Cardiac muscle cell (in vitro differentiated cells and primary cell): Measurements from ENCODE around the gene ABCF3. TPM values are rescaled to one million over a fixed set of nuclear protein-coding genes. Genes with fewer than 3 reads are reported as not detected.

Source experiments
- DNase-seq, 2 donors: peaks; one replicate each; pipeline versions ENCODE4 v3.0.0 to v3.0.0-alpha.2; 2010 to 2017; ENCODE audit warnings: low read depth in 1 of 2, low spot score in 1 of 2
- H3K27ac ChIP-seq: fragments of 200-600 bp; sonication (generic); 2 replicates; pipeline ENCODE4 v1.5.1; 2016
- H3K27me3 ChIP-seq: fragments of 200-600 bp; sonication (generic); 2 replicates; pipeline ENCODE4 v1.6.0; 2016; ENCODE audit warnings: control low read depth
- H3K36me3 ChIP-seq: fragments of 200-600 bp; sonication (generic); 2 replicates; pipeline ENCODE4 v1.5.1; 2016; ENCODE audit warnings: control low read depth
- H3K4me1 ChIP-seq: fragments of 200-600 bp; sonication (generic); 2 replicates; pipeline ENCODE4 v1.8.1; 2017; ENCODE audit warnings: low read depth, mild to moderate bottlenecking, mixed run types
- H3K4me3 ChIP-seq: fragments of 200-600 bp; sonication (generic); 2 replicates; pipeline ENCODE4 v1.5.1; 2016; ENCODE audit warnings: mild to moderate bottlenecking
- H3K9me3 ChIP-seq: fragments of 200-600 bp; sonication (generic); 2 replicates; pipeline ENCODE4 v1.5.1; 2017; ENCODE audit warnings: low read depth, mild to moderate bottlenecking, control low read depth
- polyA plus RNA-seq: library from polyadenylated mRNA; unstranded; fragments of >200 nt; fragmentation: Nextera tagmentation; extraction: Ambion mirVana; gene quantifications from 2 replicates; pipeline ENCODE4 v1.2.1, GENCODE V29; 2016
- total RNA-seq: library from RNA; depleted of rRNA; stranded (reverse); fragments of >200 nt; gene quantifications from 2 replicates; pipeline ENCODE4 v1.2.3, GENCODE V29; 2016
- TF ChIP-seq, protein P1 (sequence below): IDR thresholded peaks from 2 replicates; pipeline ENCODE4 v1.5.1; 2012; ENCODE audit warnings: low read depth, mild to moderate bottlenecking, low read length

The ABCF3 gene
- total and polyA plus RNA-seq, 2 experiments from 2014 or later, result 50.2 to 74.4 TPM

DNA sequence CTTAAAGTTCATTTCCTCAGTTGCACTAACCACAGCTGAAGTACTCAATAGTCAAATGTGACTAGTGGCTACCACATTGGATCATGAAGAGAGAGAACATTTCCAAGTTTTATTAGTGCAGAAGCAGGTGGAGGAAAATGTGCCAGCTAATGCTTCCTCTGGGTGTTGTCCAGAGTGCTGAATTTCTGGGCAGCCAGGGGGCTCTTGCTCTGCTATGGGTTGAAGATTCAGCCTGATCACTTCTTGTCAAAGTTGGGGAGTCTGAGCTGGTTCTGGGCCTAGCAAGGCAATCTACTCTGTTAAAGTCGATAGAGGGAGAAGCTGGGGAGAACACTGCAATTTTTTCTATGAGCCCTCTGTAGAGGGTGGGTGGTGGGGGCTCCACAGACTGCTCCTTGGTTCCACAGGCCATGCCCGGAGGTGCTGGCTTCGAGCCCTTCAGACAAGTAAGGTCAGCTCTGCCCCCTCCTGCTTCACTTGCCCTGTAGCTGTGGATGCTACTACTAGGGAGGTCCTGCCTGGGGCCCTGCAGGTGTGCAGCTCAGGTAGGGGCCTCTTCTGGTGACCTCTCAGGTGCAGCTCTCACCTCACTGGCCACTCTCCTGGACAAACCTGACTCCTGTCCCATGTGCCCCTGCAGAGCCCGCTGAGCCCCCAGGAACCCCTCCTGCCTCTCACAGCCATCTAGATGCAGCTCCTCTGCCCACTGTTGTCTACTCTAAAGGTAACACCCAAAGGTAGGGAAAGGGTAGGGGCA, 54.6 kb downstream of the ABCF3 start:
- H3K9me3 ChIP-seq, result no peaks in the 10 kb centered on the region
- peaks cover 36% of the 10 kb centered on the region for H3K27me3 ChIP-seq
- no peaks in the 10 kb centered on the region for H3K4me1 ChIP-seq
- DNase-seq, result peak; percentile 47 to 71
- H3K4me3 ChIP-seq, result no peak overlapping the region
- peaks cover 11% of the 10 kb centered on the region for H3K36me3 ChIP-seq
- no peak overlapping the region for H3K27ac ChIP-seq
- TF ChIP-seq, protein P1, sequence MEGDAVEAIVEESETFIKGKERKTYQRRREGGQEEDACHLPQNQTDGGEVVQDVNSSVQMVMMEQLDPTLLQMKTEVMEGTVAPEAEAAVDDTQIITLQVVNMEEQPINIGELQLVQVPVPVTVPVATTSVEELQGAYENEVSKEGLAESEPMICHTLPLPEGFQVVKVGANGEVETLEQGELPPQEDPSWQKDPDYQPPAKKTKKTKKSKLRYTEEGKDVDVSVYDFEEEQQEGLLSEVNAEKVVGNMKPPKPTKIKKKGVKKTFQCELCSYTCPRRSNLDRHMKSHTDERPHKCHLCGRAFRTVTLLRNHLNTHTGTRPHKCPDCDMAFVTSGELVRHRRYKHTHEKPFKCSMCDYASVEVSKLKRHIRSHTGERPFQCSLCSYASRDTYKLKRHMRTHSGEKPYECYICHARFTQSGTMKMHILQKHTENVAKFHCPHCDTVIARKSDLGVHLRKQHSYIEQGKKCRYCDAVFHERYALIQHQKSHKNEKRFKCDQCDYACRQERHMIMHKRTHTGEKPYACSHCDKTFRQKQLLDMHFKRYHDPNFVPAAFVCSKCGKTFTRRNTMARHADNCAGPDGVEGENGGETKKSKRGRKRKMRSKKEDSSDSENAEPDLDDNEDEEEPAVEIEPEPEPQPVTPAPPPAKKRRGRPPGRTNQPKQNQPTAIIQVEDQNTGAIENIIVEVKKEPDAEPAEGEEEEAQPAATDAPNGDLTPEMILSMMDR, result no peak

DNA sequence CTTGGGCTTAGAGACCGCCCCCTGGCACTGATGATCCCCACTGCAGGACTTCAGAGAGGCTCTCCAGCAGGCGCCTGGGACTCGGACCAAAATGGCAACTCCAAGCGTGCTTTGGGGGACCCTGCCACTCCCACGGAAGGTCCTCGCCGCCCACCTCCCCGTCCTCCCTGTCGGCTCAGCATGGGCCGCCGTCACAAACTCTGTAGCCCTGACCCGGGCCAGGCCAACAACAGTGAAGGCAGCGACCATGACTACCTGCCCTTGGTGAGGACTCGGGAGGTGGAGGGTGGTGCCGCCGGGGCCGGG, 55.1 kb downstream of the ABCF3 start:
- Histone ChIP-seq H3K27ac (no peak overlapping the region), H3K36me3 (peaks cover 11% of the 10 kb centered on the region), H3K4me3 (no peak overlapping the region), H3K9me3 (no peaks in the 10 kb centered on the region), H3K27me3 (peaks cover 36% of the 10 kb centered on the region), H3K4me1 (no peaks in the 10 kb centered on the region)
- TF ChIP-seq, protein P1, result no peak
- DNase-seq, result no peak

DNA sequence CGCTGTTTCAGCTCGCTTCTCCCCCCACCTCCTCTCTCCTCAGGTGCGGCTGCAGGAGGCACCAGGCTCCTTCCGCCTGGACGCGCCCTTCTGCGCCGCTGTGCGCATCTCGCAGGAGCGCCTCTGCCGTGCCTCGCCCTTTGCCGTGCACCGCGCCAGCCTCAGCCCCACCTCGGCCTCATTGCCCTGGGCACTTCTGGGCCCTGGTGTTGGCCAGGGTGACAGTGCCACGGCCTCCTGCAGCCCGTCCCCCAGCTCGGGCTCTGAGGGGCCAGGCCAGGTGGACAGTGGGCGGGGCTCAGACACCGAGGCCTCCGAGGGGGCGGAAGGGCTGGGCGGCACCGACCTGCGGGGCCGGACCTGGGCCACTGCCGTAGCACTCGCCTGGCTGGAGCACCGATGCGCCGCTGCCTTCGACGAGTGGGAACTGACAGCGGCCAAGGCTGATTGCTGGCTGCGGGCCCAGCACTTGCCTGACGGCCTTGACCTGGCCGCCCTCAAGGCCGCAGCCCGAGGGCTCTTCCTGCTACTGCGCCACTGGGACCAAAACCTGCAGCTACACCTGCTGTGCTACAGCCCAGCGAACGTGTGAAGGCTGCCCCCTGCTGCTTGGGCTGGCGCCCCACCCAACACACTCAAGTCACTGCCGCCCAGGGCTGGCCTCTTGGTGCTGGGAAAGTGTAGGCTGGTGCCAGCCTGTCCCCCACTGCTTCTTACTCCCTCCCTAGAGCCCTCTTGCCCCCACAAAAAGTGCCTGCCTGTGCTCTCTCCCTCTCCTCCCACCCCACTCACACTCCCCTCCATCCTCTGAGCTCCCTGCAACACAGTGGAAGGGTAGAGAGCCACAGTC, 55.7 kb downstream of the ABCF3 start:
- Histone ChIP-seq H3K36me3 (peaks cover 11% of the 10 kb centered on the region), H3K27me3 (peaks cover 36% of the 10 kb centered on the region), H3K27ac (no peak overlapping the region), H3K9me3 (no peaks in the 10 kb centered on the region), H3K4me3 (no peak overlapping the region), H3K4me1 (no peaks in the 10 kb centered on the region)
- DNase-seq, result peak; percentile 45 to 63
- TF ChIP-seq, protein P1, result peak; percentile 58

DNA sequence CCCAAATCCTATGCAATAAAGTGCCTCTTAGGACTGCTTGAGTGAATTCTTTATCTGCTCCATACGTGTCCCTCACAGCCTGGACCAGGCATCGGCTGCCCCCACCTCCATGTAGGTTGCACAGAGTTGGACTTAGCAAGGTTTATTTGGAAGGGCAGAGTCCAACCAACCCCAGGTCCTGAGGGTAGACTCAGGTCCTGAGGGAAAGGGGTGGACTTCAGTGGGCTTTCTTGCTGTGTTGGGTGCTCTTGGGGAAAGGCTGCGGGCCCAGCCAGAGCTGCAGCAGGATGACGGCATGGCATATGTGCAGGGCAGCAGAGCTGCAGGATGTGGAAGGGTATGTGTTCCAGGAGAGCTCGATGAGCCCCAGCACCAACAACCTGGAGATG, 56.3 kb downstream of the ABCF3 start:
- H3K36me3 ChIP-seq, result peaks cover 11% of the 10 kb centered on the region
- DNase-seq, result no peak
- TF ChIP-seq, protein P1, result no peak
- H3K9me3 ChIP-seq, result no peaks in the 10 kb centered on the region
- peaks cover 36% of the 10 kb centered on the region for H3K27me3 ChIP-seq
- no peak overlapping the region for H3K4me3 ChIP-seq
- no peaks in the 10 kb centered on the region for H3K4me1 ChIP-seq
- H3K27ac ChIP-seq, result no peak overlapping the region

Other genes starting within 250 kb of the ABCF3 start
- gene ABCC5, start 168.3 kb upstream of the ABCF3 start, total RNA-seq, result 56.2 and 68.8 TPM in 2 replicates
- gene ABCC5, start 168.3 kb upstream of the ABCF3 start, polyA plus RNA-seq, result 92.0 and 97.2 TPM in 2 replicates
- gene HTR3D, start 154.5 kb upstream of the ABCF3 start, total RNA-seq, result not detected in 2 replicates
- gene HTR3D, start 154.5 kb upstream of the ABCF3 start, polyA plus RNA-seq, result not detected in 2 replicates
- gene HTR3C, start 133.2 kb upstream of the ABCF3 start, total RNA-seq, result not detected in 2 replicates
- 0.16 TPM in 1 of 2 replicates, not detected in the other for gene HTR3C, start 133.2 kb upstream of the ABCF3 start, polyA plus RNA-seq
- not detected in 2 replicates for gene HTR3E, start 89.1 kb upstream of the ABCF3 start, total RNA-seq
- gene HTR3E, start 89.1 kb upstream of the ABCF3 start, polyA plus RNA-seq, result 0.15 TPM in 1 of 2 replicates, not detected in the other
- 38.2 and 82.1 TPM in 2 replicates for gene EIF2B5, start 50.8 kb upstream of the ABCF3 start, total RNA-seq
- gene EIF2B5, start 50.8 kb upstream of the ABCF3 start, polyA plus RNA-seq, result 55.7 and 57.5 TPM in 2 replicates
- 96.3 and 135 TPM in 2 replicates for gene DVL3, start 30.8 kb upstream of the ABCF3 start, total RNA-seq
- gene DVL3, start 30.8 kb upstream of the ABCF3 start, polyA plus RNA-seq, result 150 and 180 TPM in 2 replicates
- 399 and 408 TPM in 2 replicates for gene AP2M1, start 11.3 kb upstream of the ABCF3 start, total RNA-seq
- gene AP2M1, start 11.3 kb upstream of the ABCF3 start, polyA plus RNA-seq, result 551 and 577 TPM in 2 replicates
- 0.11 TPM in 1 of 2 replicates, not detected in the other for gene VWA5B2, start 43.4 kb downstream of the ABCF3 start, total RNA-seq
- 0.40 TPM in 1 of 2 replicates, not detected in the other for gene VWA5B2, start 43.4 kb downstream of the ABCF3 start, polyA plus RNA-seq
- gene ALG3, start 62.8 kb downstream of the ABCF3 start, total RNA-seq, result 40.2 and 48.8 TPM in 2 replicates
- gene ALG3, start 62.8 kb downstream of the ABCF3 start, polyA plus RNA-seq, result 52.4 and 69.1 TPM in 2 replicates
- 4.3 and 12.8 TPM in 2 replicates for gene EEF1AKMT4, start 63.5 kb downstream of the ABCF3 start, total RNA-seq
- gene EEF1AKMT4, start 63.5 kb downstream of the ABCF3 start, polyA plus RNA-seq, result 5.1 and 10.6 TPM in 2 replicates
- not detected in 2 replicates for gene CAMK2N2, start 75.4 kb downstream of the ABCF3 start, total RNA-seq
- 0.27 TPM in 1 of 2 replicates, not detected in the other for gene CAMK2N2, start 75.4 kb downstream of the ABCF3 start, polyA plus RNA-seq
- not detected in 2 replicates for gene ECE2, start 89.8 kb downstream of the ABCF3 start, total RNA-seq
- gene ECE2, start 89.8 kb downstream of the ABCF3 start, polyA plus RNA-seq, result not detected in 2 replicates
- 314 and 456 TPM in 2 replicates for gene PSMD2, start 113.0 kb downstream of the ABCF3 start, total RNA-seq
- gene PSMD2, start 113.0 kb downstream of the ABCF3 start, polyA plus RNA-seq, result 390 and 464 TPM in 2 replicates
- gene EIF4G1, start 128.4 kb downstream of the ABCF3 start, total RNA-seq, result 269 and 275 TPM in 2 replicates
- 166 and 184 TPM in 2 replicates for gene EIF4G1, start 128.4 kb downstream of the ABCF3 start, polyA plus RNA-seq
- 22.1 and 34.3 TPM in 2 replicates for gene FAM131A, start 151.4 kb downstream of the ABCF3 start, total RNA-seq
- gene FAM131A, start 151.4 kb downstream of the ABCF3 start, polyA plus RNA-seq, result 9.6 and 16.0 TPM in 2 replicates
- gene CLCN2, start 175.4 kb downstream of the ABCF3 start, total RNA-seq, result 13.1 and 18.4 TPM in 2 replicates
- 10.3 and 12.3 TPM in 2 replicates for gene CLCN2, start 175.4 kb downstream of the ABCF3 start, polyA plus RNA-seq
- gene POLR2H, start 175.5 kb downstream of the ABCF3 start, total RNA-seq, result 112 and 122 TPM in 2 replicates
- 96.2 and 107 TPM in 2 replicates for gene POLR2H, start 175.5 kb downstream of the ABCF3 start, polyA plus RNA-seq
- gene THPO, start 192.0 kb downstream of the ABCF3 start, total RNA-seq, result 3.0 and 3.1 TPM in 2 replicates
- 3.1 and 3.5 TPM in 2 replicates for gene THPO, start 192.0 kb downstream of the ABCF3 start, polyA plus RNA-seq
- 16.0 and 33.0 TPM in 2 replicates for gene CHRD, start 193.9 kb downstream of the ABCF3 start, total RNA-seq
- 10.8 and 20.4 TPM in 2 replicates for gene CHRD, start 193.9 kb downstream of the ABCF3 start, polyA plus RNA-seq